Measurements from ENCODE around the gene IP6K3.

The IP6K3 gene

DNA sequence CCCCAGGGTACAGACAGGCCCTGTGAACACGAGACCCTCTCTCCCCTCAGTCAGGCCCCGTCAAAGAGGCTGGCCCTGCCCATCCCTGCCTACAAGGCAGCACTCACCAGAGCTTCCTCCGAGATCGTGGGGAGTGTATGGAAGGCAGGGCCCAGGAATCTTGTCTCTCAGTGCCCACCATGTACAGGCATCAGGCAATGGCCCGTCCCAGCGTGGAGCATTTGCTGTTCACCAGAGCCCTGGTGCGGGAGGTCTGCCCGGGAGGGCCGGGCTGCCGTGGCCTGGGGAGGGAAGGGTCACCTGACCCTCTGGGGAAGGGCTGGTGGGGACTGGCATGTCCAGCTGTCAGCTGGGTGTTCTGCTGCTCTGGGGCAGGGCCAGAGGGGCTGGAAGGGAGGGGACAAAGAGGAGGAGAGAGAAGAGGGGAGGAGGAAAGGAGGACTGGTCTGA lies at the start of gene IP6K3:
TSS of gene IP6K3 (minus strand) at position 255 of the 450 bp plus-strand sequence. CDS start 11,429 bp downstream, outside the sequence.
- H3K27ac ChIP-seq: no peak within 1 kb of the TSS
- TF ChIP-seq CTCF (conservative IDR thresholded peaks at IDR 0.05) (no peak), ZFX (IDR thresholded peaks at IDR 0.05) (no peak)

DNA sequence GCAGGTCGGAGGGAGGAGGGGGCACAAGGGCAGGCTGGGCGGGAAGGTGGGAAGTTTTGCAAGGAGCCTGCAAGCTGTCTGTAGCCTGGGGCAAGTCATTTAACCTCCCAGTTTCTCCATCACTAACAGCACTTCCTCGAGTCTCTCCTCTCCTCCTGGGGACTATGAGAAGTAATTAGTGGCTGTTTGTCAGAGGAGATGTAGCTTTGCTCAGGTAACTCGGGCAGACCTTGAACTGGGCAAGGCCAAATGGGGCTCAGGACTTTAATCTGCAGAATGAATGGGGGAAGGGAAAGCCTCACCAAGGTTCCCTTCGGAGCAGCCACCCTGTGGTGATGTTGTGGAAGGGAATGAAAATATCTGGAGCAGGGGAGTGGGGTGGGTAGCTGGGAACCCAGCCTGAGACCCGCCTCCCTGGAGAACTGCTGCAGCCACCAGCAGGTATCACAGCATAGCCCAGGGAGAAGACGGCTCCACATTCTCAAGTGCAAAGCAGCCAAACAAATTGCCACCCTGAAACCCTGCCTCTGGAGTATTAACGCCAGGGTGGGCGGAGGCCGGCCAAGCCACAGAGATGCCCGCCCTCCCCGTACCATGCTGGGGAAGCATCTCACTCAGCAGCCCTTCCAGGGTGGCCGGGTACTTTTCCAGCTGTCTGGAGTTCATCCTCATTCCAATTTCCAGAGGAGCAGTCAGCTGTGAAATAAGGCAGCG lies 48.4 kb upstream of the IP6K3 start:
- TF ChIP-seq ZFX (IDR thresholded peaks at IDR 0.05) (no peak), CTCF (conservative IDR thresholded peaks at IDR 0.05) (no peak)
- H3K27ac ChIP-seq: no peak overlapping the region

DNA sequence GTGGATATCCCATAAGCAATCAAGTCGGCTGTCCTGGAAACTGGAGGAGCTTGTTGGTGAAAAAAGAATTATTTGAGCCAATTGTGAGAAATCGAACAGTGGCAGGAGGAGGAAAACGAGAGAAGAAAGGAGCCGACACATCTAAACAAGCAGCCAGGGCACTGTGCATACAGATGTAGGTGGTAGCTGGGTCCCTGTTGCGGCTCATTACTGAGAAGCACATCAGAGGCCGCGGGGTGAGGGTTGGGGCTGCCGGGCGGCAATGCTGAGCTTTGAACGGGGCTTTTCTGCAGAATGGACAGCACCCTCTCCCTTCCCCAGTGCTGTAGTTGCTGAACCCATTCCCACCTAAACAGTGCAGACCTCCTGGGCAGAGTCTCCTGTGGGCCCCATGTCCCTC lies 46.3 kb upstream of the IP6K3 start:
- no peak overlapping the region for H3K27ac ChIP-seq
- TF ChIP-seq CTCF (conservative IDR thresholded peaks at IDR 0.05): no peak

DNA sequence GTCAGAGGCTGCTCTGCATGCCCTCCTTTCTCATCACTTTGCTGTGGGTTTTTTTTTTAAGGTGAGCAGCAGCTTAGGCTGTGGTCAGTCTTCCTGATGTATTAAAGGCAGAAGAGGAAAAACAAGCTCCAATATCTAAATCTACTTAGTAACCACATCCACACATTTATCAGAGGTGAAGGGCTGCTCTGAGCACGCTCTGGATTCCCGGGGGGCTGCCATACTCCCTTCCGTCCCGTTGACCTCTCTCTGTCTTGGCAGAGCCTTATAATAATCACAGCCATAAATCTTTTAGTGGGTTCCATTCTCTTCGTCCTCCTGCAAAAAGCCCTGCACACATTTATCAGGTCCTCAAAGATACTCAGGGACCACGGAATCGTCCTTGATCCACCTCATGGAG lies 44.9 kb upstream of the IP6K3 start:
- TF ChIP-seq ZFX (IDR thresholded peaks at IDR 0.05): no peak
- no peak for TF ChIP-seq CTCF (conservative IDR thresholded peaks at IDR 0.05)
- no peak overlapping the region for H3K27ac ChIP-seq

DNA sequence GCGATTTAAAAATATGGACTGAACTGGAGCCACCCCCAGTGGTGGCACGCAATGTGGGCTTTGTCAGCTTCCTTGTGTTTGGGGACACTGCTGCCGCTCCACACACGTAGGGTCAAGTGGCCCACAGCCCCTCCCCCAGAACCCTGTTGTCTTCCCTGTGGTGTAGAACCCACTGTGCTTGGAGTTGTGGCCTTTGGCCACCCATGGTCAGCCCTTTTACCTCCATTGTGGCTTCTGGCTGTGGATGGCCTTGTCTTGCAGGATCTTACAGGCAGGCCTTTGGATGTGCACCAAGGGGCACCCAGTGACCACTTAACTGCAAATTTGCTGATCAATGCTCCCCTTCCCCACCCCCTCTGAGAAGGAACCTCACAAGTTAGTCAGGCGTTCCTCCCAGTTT lies 44.2 kb upstream of the IP6K3 start:
- no peak overlapping the region for H3K27ac ChIP-seq
- no peak for TF ChIP-seq ZFX (IDR thresholded peaks at IDR 0.05)
- TF ChIP-seq CTCF (conservative IDR thresholded peaks at IDR 0.05): no peak

- H3K27ac ChIP-seq: no peak overlapping the region
- TF ChIP-seq ZFX (IDR thresholded peaks at IDR 0.05) (no peak), CTCF (conservative IDR thresholded peaks at IDR 0.05) (no peak)
Measured at GRCh38 chr6:33790379-33790778, 43.7 kb upstream of the IP6K3 start.

GRCh38 chr6:33789550-33789895 lies 42.8 kb upstream of the IP6K3 start:
- H3K27ac ChIP-seq: no peak overlapping the region; the same call in 1 of the 2 replicates
- no peak for TF ChIP-seq ZFX (IDR thresholded peaks at IDR 0.05)
- TF ChIP-seq CTCF (conservative IDR thresholded peaks at IDR 0.05): no peak

Data from C4-2B (cell line).